Ishikawa (cell line): Measurements from ENCODE around the gene SOX6.

ENCODE experiments used
- CREB1 ChIP-seq: IDR thresholded peaks from 2 replicates; pipeline ENCODE4 v1.6.1; 2012; ENCODE audit warnings: low read depth
- MAX ChIP-seq: IDR thresholded peaks from 2 replicates; pipeline ENCODE4 v1.6.1; 2012

GRCh38 chr11:16301462-16301861 is 54.9 kb downstream of the SOX6 start:
- no peak for TF ChIP-seq CREB1
- no peak for TF ChIP-seq MAX
